Neuronal stem cell (in vitro differentiated cells): ENCODE measurements around the gene NUDT8.
"Not testable (repeated sequence)": the region's sequence is repeated elsewhere in the genome, so short reads cannot be mapped to it uniquely, and the experiment has no call there.

Experiments
- DNase-seq: peaks from one replicate; pipeline ENCODE4 v3.0.0-alpha.2; 2013; ENCODE audit warnings: low spot score
- H2AFZ ChIP-seq: one replicate; pipeline ENCODE4 v1.6.1; 2013; ENCODE audit warnings: mild to moderate bottlenecking, low read length, inconsistent platforms
- H2AK5ac ChIP-seq: 2 replicates; pipeline ENCODE4 v1.6.1; 2013; ENCODE audit warnings: low read depth, mild to moderate bottlenecking, inconsistent platforms, low read length, moderate library complexity, mixed read lengths
- H2BK120ac ChIP-seq: 2 replicates; pipeline ENCODE4 v1.6.1; 2013; ENCODE audit warnings: low read depth, mild to moderate bottlenecking, inconsistent platforms, low read length, moderate library complexity, mixed read lengths
- H2BK12ac ChIP-seq: one replicate; pipeline ENCODE4 v1.6.1; 2013; ENCODE audit warnings: low read length, inconsistent platforms
- H2BK15ac ChIP-seq: 2 replicates; pipeline ENCODE4 v1.6.1; 2013; ENCODE audit warnings: mild to moderate bottlenecking, low read length, inconsistent platforms, mixed read lengths
- H2BK5ac ChIP-seq: one replicate; pipeline ENCODE4 v1.6.1; 2013; ENCODE audit warnings: inconsistent platforms, mild to moderate bottlenecking, low read length, moderate library complexity
- H3K14ac ChIP-seq: one replicate; pipeline ENCODE4 v1.6.1; 2013; ENCODE audit warnings: low read length, inconsistent platforms
- H3K18ac ChIP-seq: 2 replicates; pipeline ENCODE4 v1.6.1; 2013; ENCODE audit warnings: low read length, inconsistent platforms
- H3K23ac ChIP-seq: 2 replicates; pipeline ENCODE4 v1.6.1; 2013; ENCODE audit warnings: low read depth, mild to moderate bottlenecking, mixed read lengths, low read length, inconsistent platforms; ENCODE audit not compliant: poor library complexity
- H3K27ac ChIP-seq: replicated peaks from 3 replicates; pipeline ENCODE4 v1.5.1; 2013; ENCODE audit warnings: low read length, inconsistent platforms
- H3K27me3 ChIP-seq, 3 experiments: 2 replicates each; pipeline ENCODE4 v1.6.1; 2013; ENCODE audit warnings: low read length in 3 of 3, mild to moderate bottlenecking in 2 of 3, inconsistent platforms in 1 of 3, low read depth in 1 of 3, mixed read lengths in 1 of 3, moderate library complexity in 1 of 3; ENCODE audit not compliant: control insufficient read depth in 3 of 3, insufficient read depth in 3 of 3
- H3K36me3 ChIP-seq, 2 donors: replicated peaks in 1 of 2; 2 replicates each; pipeline ENCODE4 v1.6.1; 2013; ENCODE audit warnings: low read length in 2 of 2; ENCODE audit not compliant: control insufficient read depth in 2 of 2, insufficient read depth in 2 of 2
- H3K4ac ChIP-seq: 2 replicates; pipeline ENCODE4 v1.6.1; 2013; ENCODE audit warnings: inconsistent platforms, mild to moderate bottlenecking, low read length, moderate library complexity
- H3K4me1 ChIP-seq, 2 donors: 1 replicate in 1 of 2; 2 replicates in 1 of 2; pipeline ENCODE4 v1.6.1; 2013; ENCODE audit warnings: low read length in 2 of 2, low read depth in 1 of 2; ENCODE audit not compliant: control insufficient read depth in 2 of 2, insufficient read depth in 1 of 2
- H3K4me2 ChIP-seq: one replicate; pipeline ENCODE4 v1.6.1; 2013; ENCODE audit warnings: mild to moderate bottlenecking, low read length, inconsistent platforms; ENCODE audit not compliant: insufficient read depth, poor library complexity, severe bottlenecking
- H3K4me3 ChIP-seq, 2 donors: 2 replicates each; pipeline ENCODE4 v1.5.1; 2013; ENCODE audit warnings: low read length in 2 of 2, mild to moderate bottlenecking in 2 of 2, inconsistent platforms in 1 of 2, moderate library complexity in 1 of 2
- H3K79me1 ChIP-seq: one replicate; pipeline ENCODE4 v1.6.1; 2013; ENCODE audit warnings: low read depth, mild to moderate bottlenecking, inconsistent platforms, low read length, moderate library complexity
- H3K9ac ChIP-seq: one replicate; pipeline ENCODE4 v1.6.1; 2013; ENCODE audit warnings: mild to moderate bottlenecking, low read depth, low read length, inconsistent platforms; ENCODE audit not compliant: poor library complexity
- H3K9me3 ChIP-seq, 2 donors: replicated peaks in 1 of 2; 2 replicates each; pipeline versions ENCODE3 to v1.6.1; 2013; ENCODE audit warnings: low read length in 2 of 2, mild to moderate bottlenecking in 2 of 2, inconsistent platforms in 1 of 2, low read depth in 1 of 2, mixed read lengths in 1 of 2, moderate library complexity in 1 of 2; ENCODE audit not compliant: control insufficient read depth in 2 of 2, insufficient read depth in 1 of 2
- H4K8ac ChIP-seq: one replicate; pipeline ENCODE4 v1.6.1; 2013; ENCODE audit warnings: low read depth, mild to moderate bottlenecking, inconsistent platforms, low read length, moderate library complexity
- H4K91ac ChIP-seq: one replicate; pipeline ENCODE4 v1.6.1; 2013; ENCODE audit warnings: low read length, low read depth, mild to moderate bottlenecking, inconsistent platforms; ENCODE audit not compliant: poor library complexity
- WGBS, 2 donors: extraction: QIAGEN DNeasy Blood & Tissue Kit; methylation state at CpG; one replicate each; pipeline ENCODE4 v1.1.7; 2013; ENCODE audit warnings: missing lambda C conversion rate in 2 of 2, mixed read lengths in 1 of 2; ENCODE audit not compliant: insufficient read length in 2 of 2, insufficient replicate concordance in 1 of 2; ENCODE audit errors: extremely low coverage in 2 of 2; 5-methylcytosine and 5-hydroxymethylcytosine counted together

Gene NUDT8

GRCh38 chr11:67599149-67599548 is 30.6 kb downstream of the NUDT8 start:
- no peak overlapping the region for H3K18ac ChIP-seq
- WGBS, 2 donors: no CpG with 5 or more reads among the region's 1 CpG
- H2AK5ac ChIP-seq: no peak overlapping the region
- H3K4me3 ChIP-seq: no peak overlapping the region
- peaks cover under 1 to 3% of the 10 kb centered on the region in 2 donors for H3K4me1 ChIP-seq
- no peak overlapping the region for H3K27ac ChIP-seq
- peaks cover 5% of the 10 kb centered on the region in 2 donors for H3K9me3 ChIP-seq
- H2BK12ac ChIP-seq: no peak overlapping the region
- DNase-seq: no peak
- H4K91ac ChIP-seq: no peak overlapping the region
- H3K9ac ChIP-seq: no peak overlapping the region
- no peaks in the 10 kb centered on the region for H3K36me3 ChIP-seq
- H4K8ac ChIP-seq: no peak overlapping the region
- H3K23ac ChIP-seq: no peak overlapping the region
- H2BK5ac ChIP-seq: no peak overlapping the region
- H2AFZ ChIP-seq: no peak overlapping the region
- no peak overlapping the region for H2BK15ac ChIP-seq
- no peak overlapping the region for H3K14ac ChIP-seq
- H3K27me3 ChIP-seq: peaks cover 0 to 3% (median 2%) of the 10 kb centered on the region in 3 experiments
- H3K4me2 ChIP-seq: no peak overlapping the region
- no peak overlapping the region for H3K4ac ChIP-seq
- no peaks in the 10 kb centered on the region for H3K79me1 ChIP-seq
- H2BK120ac ChIP-seq: no peak overlapping the region

GRCh38 chr11:67597963-67598362 is 31.8 kb downstream of the NUDT8 start:
- H2AK5ac ChIP-seq, H2BK12ac ChIP-seq, H3K4me2 ChIP-seq, H2BK120ac ChIP-seq, DNase-seq, H3K9ac ChIP-seq, H2BK15ac ChIP-seq, H3K79me1 ChIP-seq, H3K14ac ChIP-seq, H3K23ac ChIP-seq, H4K8ac ChIP-seq, H4K91ac ChIP-seq, H3K4me1 ChIP-seq, H2AFZ ChIP-seq, H3K27me3 ChIP-seq, H2BK5ac ChIP-seq, H3K18ac ChIP-seq, H3K27ac ChIP-seq, H3K9me3 ChIP-seq, H3K36me3 ChIP-seq, H3K4ac ChIP-seq, H3K4me3 ChIP-seq: not testable (repeated sequence)
- WGBS, 2 donors: no CpG with 5 or more reads among the region's 26 CpGs

DNA sequence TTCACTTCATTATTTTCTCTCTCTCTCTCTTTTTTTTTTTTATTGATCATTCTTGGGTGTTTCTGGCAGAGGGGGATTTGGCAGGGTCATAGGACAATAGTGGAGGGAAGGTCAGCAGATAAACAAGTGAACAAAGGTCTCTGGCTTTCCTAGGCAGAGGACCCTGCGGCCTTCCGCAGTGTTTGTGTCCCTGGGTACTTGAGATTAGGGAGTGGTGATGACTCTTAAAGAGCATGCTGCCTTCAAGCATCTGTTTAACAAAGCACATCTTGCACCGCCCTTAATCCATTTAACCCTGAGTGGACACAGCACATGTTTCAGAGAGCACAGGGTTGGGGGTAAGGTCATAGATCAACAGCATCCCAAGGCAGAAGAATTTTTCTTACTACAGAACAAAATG is 32.3 kb downstream of the NUDT8 start:
- H3K4ac ChIP-seq, H2BK120ac ChIP-seq, H2BK15ac ChIP-seq, DNase-seq, H3K4me2 ChIP-seq, H3K36me3 ChIP-seq, H3K9me3 ChIP-seq, H3K18ac ChIP-seq, H3K9ac ChIP-seq, H3K14ac ChIP-seq, H3K4me3 ChIP-seq, H4K91ac ChIP-seq, H3K79me1 ChIP-seq, H2BK12ac ChIP-seq, H3K23ac ChIP-seq, H3K27me3 ChIP-seq, H2BK5ac ChIP-seq, H4K8ac ChIP-seq, H3K27ac ChIP-seq, H3K4me1 ChIP-seq, H2AFZ ChIP-seq, H2AK5ac ChIP-seq: not testable (repeated sequence)
- no CpG with 5 or more reads among the region's 3 CpGs for WGBS, 2 donors

DNA sequence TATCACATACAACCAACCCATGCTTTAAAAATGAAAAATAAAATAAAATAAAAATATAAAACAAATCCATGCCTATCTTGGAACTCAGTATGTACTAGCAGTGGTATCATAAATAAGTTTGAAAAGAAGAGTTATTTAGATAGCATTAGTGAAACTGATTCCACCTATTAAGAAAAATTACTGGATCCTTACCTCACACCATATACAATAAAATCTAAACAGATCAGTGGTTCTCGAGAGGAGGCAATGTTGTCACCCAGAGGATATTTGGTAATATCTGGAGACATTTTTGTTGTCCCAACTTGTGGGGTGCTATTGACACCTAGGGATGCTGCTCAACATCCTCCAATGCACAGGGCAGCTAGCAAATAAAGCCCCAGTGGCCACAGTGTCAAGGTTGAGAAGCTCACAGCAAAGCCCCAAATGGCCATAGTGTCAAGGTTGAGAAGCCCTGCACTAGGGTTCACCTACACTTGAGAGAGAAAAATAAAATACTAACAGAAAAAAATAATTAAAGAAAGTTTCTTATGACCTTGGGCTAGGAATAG is 32.9 kb downstream of the NUDT8 start:
- H2BK5ac ChIP-seq: no peak overlapping the region
- H3K9ac ChIP-seq: no peak overlapping the region
- H3K23ac ChIP-seq: no peak overlapping the region
- no peaks in the 10 kb centered on the region for H3K36me3 ChIP-seq
- H3K4me1 ChIP-seq: no peaks in the 10 kb centered on the region
- no CpG with 5 or more reads among the region's 1 CpG for WGBS, 2 donors
- no peak for DNase-seq
- no peak overlapping the region for H2BK15ac ChIP-seq
- no peak overlapping the region for H4K91ac ChIP-seq
- H2BK12ac ChIP-seq: no peak overlapping the region
- peaks cover 0 to 3% of the 10 kb centered on the region in 2 donors for H3K9me3 ChIP-seq
- no peak overlapping the region for H3K27ac ChIP-seq
- H4K8ac ChIP-seq: no peak overlapping the region
- H2AK5ac ChIP-seq: no peak overlapping the region
- peaks cover 0 to 3% (median 0%) of the 10 kb centered on the region in 3 experiments for H3K27me3 ChIP-seq
- no peak overlapping the region for H3K18ac ChIP-seq
- no peak overlapping the region for H3K14ac ChIP-seq
- no peak overlapping the region for H3K4me3 ChIP-seq
- H3K4ac ChIP-seq: no peak overlapping the region
- no peaks in the 10 kb centered on the region for H3K79me1 ChIP-seq
- H2BK120ac ChIP-seq: no peak overlapping the region
- H2AFZ ChIP-seq: no peak overlapping the region
- no peak overlapping the region for H3K4me2 ChIP-seq
